ENCODE results near the gene NOTUM.

NOTUM gene

DNA sequence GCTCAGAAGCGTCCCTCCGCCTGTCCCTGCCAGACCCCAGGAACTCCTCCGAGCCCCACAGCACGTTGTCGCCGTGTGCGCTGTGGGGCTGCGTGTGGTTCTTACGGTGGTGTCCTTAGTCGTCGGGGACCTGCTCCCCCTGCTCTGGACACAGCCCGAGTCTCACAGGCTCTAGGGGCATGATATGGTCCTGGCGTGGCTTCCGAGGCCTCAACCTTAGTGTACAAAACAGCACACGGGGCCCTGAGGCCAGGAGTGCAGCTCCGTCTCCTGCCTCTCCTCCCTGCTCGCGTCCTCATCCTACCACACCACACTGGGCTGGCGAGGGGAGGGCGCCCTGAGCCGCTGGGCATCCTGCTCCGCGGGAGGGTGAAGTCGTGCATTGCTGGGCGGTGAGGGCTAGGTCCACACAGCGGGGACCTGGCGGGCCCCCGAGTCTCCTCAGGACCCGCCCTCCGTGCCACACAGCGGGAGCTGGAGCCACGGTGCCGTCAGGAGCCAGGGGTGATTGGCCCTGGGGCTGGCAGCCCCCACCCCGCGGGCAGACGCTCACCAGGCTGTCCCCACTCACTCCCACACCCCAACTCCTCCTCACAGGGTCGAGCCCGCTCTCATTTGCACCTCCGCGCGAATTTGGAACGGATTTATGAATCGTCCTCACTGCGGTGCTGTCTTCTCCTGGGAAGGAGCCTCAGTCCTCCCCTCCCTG, 32.3 kb downstream of the NOTUM start:
- no peak for TF ChIP-seq CTCF (conservative IDR thresholded peaks at IDR 0.05)
- peak overlapping the region; percentile 90 for H3K27ac ChIP-seq

- peak within 1 kb of the TSS; percentile 90 for H3K27ac ChIP-seq
- peak; percentile 55 for TF ChIP-seq CTCF (conservative IDR thresholded peaks at IDR 0.05)
Measured at GRCh38 chr17:81927653-81928543, 33.1 kb downstream of the NOTUM start, which contains the start of gene MAFG. TSS of gene MAFG (minus strand) at chr17:81927735. CDS start at chr17:81923185, 4,550 bp downstream.

GRCh38 chr17:81927152-81927652, 33.8 kb downstream of the NOTUM start:
- H3K27ac ChIP-seq: peak overlapping the region; percentile 90
- TF ChIP-seq CTCF (conservative IDR thresholded peaks at IDR 0.05): no peak

GRCh38 chr17:81926451-81927151, 34.4 kb downstream of the NOTUM start:
- peak overlapping the region; percentile 90 for H3K27ac ChIP-seq
- no peak for TF ChIP-seq CTCF (conservative IDR thresholded peaks at IDR 0.05)

- H3K27ac ChIP-seq: peak overlapping the region; percentile 90
- no peak for TF ChIP-seq CTCF (conservative IDR thresholded peaks at IDR 0.05)
Measured at GRCh38 chr17:81925860-81926450, 35.0 kb downstream of the NOTUM start.

GRCh38 chr17:81924557-81925532, 36.1 kb downstream of the NOTUM start:
- no peak for TF ChIP-seq CTCF (conservative IDR thresholded peaks at IDR 0.05)
- no peak overlapping the region for H3K27ac ChIP-seq

All from VCaP (cell line).